ENCODE data around the gene UBQLN1.
A peak's percentile ranks its signal among the peaks of the same experiment; 100 is the strongest.
"Not testable (repeated sequence)": the region's sequence is repeated elsewhere in the genome, so short reads cannot be mapped to it uniquely, and the experiment has no call there.

UBQLN1 gene
- long read RNA-seq, donor 1, full-length matches to known transcripts: 23 of 37 reads
- long read RNA-seq, donor 1, partial matches to known transcripts: 14 of 37 reads
- long read RNA-seq, donor 1, other reads (novel, unspliced or antisense): 0 of 37 reads
- long read RNA-seq, donor 2, full-length matches to known transcripts: 15 of 21 reads
- long read RNA-seq, donor 2, partial matches to known transcripts: 6 of 21 reads
- long read RNA-seq, donor 2, other reads (novel, unspliced or antisense): 0 of 21 reads
- long read RNA-seq, donor 3, full-length matches to known transcripts: 14 of 19 reads
- long read RNA-seq, donor 3, partial matches to known transcripts: 5 of 19 reads
- long read RNA-seq, donor 3, other reads (novel, unspliced or antisense): 0 of 19 reads
- long read RNA-seq, donor 4, full-length matches to known transcripts: 14 of 32 reads
- long read RNA-seq, donor 4, partial matches to known transcripts: 18 of 32 reads
- long read RNA-seq, donor 4, other reads (novel, unspliced or antisense): 0 of 32 reads
- long read RNA-seq, donor 5, full-length matches to known transcripts: 19 of 42 reads
- long read RNA-seq, donor 5, partial matches to known transcripts: 23 of 42 reads
- long read RNA-seq, donor 5, other reads (novel, unspliced or antisense): 0 of 42 reads
- long read RNA-seq, donor 6, full-length matches to known transcripts: 15 of 52 reads
- long read RNA-seq, donor 6, partial matches to known transcripts: 37 of 52 reads
- long read RNA-seq, donor 6, other reads (novel, unspliced or antisense): 0 of 52 reads
- long read RNA-seq, donor 7, full-length matches to known transcripts: 17 of 96 reads
- long read RNA-seq, donor 7, partial matches to known transcripts: 79 of 96 reads
- long read RNA-seq, donor 7, other reads (novel, unspliced or antisense): 0 of 96 reads
- long read RNA-seq, donor 8, full-length matches to known transcripts: 16 of 16 reads
- long read RNA-seq, donor 8, partial matches to known transcripts: 0 of 16 reads
- long read RNA-seq, donor 8, other reads (novel, unspliced or antisense): 0 of 16 reads

DNA sequence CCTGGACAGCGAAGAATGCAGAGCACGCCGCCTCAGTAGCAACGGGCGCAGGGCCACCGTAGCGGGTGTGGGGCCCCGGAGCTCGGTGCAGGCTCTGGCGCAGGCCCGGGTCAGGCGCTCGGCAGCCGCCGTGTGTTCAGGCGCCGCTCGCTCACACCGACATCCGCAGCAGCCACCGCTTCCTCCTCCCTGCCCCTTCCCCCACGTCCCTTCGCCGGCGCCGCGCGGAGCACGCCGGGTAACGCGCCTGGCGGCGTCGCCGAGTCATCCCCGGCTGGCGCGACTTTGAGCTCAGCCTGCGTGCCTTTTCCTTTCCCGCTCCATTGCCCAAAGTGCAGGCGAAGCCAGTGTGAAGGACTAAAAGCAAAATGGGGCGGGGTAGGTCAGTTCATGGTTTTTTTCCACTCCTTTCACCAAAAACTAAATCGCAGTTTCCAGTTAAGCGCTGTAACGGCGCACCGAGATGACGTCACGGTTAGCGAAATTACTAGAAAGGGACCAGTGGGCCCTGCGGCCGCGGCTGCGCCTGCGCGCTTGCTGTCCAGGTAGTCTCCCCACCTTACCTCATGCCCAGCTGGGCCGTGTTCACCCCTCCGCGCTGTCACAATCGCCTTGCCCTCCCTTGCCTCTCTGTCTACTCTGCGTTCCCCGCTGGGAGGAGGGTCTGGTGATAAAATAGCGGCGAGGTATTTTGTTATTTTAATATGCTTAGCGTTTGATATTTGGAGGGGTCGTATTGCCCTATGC, at the start of gene UBQLN1:
UBQLN1 (minus strand) TSS at position 191 of the 747 bp plus-strand sequence. CDS start 279 bp downstream, outside the sequence.
- DNase-seq: peak; percentile 100

DNA sequence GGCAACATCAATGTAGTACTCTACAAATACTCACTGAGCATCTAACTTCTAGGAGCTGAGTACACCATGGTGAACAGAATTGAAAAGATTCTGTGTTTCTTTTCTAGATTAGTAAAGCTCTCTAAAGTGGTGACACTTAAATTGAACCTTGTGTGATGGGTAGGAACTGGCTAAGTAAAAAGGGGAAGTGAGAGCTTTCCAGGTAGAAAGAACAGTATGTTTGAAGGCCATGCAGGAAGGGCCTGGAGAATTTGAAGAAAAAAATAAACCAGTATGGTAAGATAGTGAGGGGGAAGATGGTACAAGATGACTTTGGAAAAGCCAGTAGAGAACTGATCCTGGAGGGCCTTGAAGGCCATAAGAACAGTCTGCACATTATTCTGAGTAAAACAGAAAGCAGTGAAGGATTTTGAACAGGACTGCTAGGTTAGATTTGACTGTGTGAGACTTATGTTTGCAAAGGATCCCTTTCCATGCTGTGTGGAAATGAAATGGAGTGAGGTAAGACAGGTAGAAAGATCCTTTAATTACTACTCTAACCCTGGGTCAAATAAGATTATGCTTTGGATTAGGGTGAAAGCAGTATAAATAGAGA, 46.7 kb upstream of the UBQLN1 start:
- no peak for DNase-seq

DNA sequence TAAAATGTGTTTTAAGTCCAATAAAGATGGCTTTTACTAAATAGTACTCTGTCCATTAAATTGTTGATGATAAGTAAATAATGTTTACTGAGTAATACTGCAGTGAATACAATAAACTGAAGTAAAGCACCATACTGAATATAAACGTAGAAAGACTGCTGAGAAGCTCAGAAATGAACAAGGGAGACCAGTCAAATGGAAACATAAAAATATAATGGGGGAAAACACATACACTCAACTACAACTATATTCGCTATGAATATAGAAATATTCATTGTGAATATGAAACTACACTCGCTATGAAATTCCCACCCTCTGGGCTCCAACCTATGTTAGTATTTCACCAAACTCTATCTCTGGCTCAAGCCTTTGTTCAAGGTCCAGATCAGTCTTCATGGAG, 41.9 kb upstream of the UBQLN1 start:
- no peak for DNase-seq

DNA sequence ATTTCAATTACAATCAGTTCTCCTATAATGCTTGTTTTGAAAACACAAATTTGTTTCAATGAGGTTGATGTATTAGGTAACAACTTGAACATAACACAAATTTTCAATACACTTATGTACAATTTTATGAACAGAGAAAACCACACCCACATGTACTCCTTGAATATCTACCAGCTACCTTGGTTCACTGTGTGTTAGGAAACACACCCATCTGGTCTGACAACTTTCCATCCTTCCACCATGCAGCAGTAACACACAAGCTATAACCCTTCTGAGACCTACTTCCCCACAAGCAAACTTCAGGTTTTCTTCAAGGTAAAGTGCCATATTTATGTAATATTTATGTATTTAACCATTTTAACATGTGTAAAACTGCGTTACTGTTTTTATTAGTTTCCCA, 36.4 kb upstream of the UBQLN1 start:
- DNase-seq: no peak

DNA sequence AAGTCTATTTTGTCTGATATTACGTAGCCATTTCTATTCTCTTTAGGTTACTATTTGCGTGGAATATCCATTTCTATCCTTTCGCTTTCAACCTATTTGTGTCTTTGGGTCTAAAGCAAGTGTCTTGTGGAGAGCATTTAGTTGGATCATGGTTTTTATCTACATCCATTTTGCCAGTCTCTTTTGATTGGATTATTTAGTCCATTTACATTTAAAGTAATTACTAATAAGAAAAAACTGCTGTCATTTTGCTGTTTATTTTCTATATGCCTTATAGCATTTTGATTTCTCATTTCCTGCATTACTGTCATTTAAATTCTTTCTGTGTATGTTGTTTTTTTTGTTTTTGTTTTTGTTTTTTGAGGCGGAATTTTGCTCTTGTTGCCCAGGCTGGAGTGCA, 26.0 kb upstream of the UBQLN1 start:
- DNase-seq: no peak

DNA sequence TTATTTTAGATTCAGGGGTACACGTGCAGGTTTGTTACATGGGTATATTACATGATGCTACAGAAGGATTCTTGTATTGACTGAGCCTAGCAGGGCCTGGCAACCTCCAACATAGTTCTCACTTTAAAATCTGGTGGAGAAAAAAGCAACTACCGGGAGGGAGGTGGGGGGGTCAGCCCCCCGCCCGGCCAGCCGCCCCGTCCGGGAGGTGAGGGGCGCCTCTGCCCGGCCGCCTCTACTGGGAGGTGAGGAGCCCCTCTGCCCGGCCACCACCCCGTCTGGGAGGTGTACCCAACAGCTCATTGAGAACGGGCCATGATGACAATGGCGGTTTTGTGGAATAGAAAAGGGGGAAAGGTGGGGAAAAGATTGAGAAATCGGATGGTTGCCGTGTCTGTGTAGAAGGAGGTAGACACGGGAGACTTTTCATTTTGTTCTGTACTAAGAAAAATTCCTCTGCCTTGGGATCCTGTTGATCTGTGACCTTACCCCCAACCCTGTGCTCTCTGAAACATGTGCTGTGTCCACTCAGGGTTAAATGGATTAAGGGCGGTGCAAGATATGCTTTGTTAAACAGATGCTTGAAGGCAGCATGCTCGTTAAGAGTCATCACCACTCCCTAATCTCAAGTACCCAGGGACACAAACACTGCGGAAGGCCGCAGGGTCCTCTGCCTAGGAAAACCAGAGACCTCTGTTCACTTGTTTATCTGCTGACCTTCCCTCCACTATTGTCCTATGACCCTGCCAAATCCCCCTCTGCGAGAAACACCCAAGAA, 21.0 kb upstream of the UBQLN1 start:
- DNase-seq: not testable (repeated sequence)

DNA sequence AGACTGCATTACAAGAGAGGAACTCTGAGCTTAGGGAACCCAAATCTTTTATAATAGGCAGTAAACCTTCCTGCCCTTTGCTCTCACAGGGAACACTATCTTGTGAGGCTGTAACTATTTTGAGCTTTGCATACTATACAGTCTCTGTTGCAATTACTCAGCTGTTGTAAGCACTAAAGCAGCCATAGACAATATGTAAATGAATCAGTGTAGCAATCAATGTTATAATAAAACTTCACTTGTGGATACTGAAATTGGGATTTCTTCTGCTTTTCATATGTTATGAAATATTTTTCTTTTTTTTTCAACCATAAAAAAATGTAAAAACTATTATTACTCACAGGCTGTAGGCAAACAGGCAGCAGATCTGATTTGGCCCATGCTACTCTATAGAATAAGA, 16.7 kb upstream of the UBQLN1 start:
- no peak for DNase-seq

DNA sequence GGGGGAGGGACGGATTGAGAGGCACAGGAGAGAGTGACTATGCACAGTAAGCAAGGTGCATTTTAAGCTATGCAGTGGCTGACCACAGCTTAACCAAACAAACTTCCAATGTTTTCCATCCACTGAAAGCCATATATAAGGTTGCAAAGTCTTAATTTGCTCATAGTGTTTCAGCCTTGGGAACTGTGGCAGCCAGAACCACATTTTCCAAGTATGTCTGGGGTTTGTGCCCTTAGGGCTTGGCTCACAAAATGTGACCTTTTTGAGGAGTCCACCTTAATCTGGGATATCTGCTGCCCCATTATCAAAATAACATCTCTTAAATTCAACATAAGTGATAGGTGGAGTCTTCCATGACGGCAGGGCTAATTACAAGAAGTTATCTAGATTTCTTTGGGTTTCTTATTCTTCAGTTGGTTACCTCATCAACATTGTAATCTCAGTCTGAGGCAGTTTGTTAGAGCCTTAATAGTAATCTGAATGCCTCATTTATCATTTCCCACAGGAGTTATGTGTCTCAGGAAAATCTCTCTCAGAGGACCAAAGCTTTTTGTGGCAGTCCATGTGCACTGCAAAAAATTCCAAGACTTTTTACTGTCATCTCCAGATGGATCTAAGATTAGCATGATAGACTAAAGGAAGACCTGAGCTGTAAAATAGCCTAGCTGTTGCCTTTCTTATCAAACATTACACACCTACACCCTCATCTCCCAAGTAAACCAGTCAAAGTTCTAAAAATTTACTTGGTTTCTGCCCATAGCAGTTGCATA, 15.2 kb upstream of the UBQLN1 start:
- no peak for DNase-seq

DNA sequence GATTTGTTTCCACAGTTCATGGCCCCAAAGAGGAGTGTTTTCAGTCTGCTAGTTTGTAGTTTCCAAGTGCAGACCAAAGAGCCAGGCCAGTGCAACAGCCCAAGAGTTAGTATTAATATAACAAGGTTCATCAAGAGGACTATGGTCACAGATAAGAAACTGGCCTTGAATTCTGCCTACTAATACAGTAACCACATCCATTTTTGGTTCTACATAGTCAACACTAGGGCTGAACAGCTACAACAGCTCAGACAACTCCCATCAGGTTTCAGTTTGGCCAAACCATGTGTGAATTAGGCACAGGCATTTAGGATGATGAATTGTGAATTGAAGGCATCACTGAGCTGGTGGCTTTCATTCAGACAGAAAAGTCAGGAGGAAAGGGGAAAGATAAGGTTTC, 13.8 kb upstream of the UBQLN1 start:
- DNase-seq: no peak

DNA sequence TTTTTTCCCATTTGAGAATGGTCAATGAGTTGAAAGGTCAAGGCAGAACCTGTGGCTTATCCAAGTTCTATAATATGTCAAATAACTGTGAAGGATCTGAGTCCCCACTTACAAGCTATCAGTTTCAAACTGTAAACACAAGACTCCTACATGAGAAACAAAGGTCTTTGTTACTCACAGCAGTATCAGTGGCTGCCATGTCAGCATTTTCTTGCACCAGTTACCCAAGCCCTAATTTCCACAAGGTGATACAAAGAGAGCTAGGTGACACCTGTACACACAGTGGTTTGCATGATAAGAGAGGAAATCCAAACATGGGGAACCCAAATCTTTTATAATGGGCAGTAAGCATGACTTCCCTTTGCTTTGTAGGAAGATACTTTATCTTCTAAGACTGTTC, 8.0 kb upstream of the UBQLN1 start:
- DNase-seq: no peak

DNA sequence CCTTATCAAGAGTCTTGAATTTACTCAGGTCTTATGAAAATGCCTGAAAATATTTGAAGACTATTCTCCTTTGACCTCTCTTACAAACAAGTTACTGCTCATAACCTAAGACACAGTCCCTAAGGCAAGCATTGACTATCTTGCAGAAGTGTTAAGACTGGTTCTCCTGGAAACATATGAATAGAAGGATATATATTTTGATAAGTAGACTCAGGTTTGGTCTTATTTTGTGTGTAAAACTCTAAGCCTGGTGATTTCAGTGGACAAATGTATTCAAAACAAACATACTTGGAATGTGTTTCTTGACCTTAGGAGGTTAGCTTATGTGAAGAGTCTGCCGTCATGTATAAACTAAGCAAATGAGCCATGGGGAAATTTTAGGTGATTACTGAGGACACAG, 7.5 kb upstream of the UBQLN1 start:
- DNase-seq: no peak

DNA sequence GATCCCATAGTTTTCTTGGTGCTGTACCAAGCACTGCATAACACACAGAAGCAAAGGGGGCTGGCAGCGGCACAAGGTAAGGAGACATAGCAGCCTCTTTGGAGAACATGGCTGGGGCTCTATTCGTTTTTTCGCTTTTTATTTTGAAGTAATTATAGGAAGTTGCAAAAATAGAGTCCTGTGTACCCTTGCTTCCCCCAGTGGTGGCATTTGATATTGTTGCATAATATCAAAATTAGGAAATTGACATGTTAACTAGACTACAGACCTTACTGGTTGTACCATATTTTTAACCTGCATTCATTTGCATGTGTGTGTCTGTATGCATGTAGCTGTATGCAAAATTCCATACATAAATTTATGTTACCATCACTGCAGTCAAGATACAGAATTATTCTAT, 6.6 kb upstream of the UBQLN1 start:
- DNase-seq: no peak

DNA sequence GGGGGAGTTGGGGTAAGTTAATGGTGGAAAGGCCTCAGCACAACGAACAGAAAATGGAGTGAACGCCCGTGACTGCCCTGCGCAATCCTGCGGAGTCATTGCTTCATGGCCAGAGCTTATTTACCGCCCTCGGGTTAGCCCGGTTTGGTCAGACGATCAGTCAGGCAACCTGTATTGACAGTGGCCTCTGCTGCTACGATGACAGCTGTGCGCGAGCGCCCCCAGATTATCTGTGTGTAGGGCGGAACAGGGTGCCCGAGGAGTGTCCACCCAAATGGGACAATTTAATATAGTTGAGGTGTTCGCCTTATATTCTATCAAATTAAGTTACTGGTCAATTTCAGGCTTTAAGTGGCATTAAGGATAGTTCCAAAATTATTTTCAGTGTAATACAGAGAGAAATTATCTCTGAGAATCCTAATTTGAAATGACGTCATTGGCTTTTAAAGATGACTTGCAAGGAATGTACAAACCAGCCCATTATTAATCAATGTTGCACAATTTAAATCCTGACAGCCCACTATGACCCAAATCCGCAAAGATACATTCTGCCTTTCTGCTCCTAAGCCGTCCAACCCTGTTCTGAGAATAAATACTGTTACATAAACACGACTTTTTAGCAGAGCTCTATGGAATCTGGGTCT, 879 bp upstream of the UBQLN1 start:
- DNase-seq: no peak

DNA sequence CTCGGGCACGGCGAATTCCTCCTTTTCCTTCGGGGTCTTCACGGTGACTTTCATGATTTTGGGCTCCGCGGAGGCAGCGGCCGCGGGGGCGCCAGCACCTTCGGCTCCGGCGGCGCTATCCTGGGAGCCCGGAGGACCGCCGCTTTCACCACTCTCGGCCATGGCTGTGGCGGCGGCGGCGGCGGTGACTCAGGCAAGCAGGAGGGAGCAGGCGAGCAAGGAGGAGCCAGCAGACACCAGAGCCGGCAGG, 315 bp downstream of the UBQLN1 start:
- peak; percentile 99 for DNase-seq

DNA sequence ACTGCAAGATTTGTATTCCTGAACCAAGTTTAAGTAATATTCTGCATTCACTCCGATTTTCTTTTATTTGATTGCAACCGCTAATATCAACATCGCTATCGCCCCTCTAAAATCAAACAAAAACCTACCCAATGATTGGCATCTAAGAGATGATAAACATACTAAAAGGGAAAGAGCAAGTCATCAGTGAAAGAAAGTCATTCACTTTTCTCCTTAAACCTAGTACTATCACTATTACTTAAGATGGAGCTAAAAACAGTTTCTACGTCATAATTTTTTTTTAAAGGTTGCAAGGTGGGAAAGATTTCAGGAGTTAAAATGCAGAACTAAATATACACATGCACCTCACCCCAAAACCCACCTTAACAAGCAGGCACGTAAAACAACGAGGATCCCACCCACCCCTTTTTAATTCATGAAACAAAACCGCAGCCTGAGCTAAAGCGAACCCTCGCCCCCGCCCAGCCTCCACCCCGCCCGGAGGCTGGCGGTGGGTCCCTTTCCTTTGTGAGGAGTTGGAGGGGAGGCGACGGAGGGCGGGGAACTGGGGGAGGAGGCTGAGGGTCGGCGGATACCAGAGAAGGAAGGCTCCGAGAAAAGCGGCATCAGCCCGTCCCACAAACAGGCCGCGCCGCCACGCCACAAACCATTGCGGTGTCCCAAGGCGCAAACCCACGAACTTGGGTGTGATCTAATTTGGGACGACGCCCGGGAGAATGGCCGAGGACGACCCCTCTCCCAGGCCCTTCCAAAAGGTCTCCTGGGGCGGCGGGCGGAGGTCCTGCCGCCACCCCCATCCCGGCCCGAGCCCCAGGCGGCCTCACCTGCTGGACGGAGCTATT, 861 bp downstream of the UBQLN1 start:
- DNase-seq: peak; percentile 4

DNA sequence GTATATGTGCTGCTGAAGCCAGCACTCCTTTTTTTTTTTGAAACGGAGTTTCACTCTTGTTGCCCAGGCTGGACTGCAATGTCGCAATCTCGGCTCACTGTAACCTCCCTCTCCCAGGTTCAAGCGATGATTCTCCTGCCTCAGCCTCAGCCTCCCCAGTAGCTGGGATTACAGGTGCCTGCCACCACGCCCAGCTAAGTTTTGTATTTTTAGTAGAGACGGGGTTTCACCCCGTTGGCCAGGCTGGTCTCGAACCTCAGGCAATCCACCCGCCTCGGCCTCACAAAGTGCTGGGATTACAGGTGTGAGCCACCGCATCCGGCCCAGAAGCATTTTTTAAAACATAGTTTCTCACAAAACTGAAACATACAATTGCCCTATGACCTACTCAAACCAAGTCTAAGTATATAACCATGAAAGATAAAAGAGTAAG, 2.5 kb downstream of the UBQLN1 start:
- not testable (repeated sequence) for DNase-seq

DNA sequence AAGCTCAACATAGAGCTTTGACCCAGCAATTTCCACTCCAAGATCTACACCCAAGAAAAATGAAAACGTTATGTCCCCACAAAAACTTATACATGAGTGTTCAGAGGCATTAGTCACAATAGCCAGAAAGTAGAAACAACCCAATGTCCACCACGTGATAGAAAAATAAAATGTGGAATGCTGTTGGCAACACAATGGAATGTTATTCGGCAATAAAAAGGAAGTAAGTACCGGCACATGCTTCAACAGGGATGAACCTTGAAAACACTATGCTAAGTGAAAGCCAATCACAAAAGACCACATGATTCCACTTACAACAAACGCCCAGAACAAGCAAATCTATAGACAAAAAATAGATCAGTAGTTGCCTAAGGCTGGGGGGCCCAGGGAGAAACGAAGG, 6.0 kb downstream of the UBQLN1 start:
- no peak for DNase-seq

DNA sequence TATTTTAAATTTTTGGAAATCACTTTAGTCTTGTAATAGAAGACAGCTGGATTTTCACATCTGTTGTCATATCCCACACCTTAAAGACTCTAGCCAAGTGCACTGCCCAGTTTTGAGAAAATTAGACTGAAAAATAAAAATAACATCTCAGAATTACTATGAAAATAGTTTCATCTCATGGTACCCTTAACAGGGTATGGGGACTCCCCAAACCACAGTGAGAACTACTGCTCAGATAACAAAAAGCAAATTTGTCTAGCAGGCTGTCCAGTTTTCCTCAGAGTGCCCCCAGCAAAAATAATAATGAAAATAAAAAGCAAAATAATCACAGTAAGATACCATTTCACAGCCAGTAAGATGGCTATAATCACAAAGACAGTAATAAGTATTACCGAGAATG, 6.5 kb downstream of the UBQLN1 start:
- no peak for DNase-seq

DNA sequence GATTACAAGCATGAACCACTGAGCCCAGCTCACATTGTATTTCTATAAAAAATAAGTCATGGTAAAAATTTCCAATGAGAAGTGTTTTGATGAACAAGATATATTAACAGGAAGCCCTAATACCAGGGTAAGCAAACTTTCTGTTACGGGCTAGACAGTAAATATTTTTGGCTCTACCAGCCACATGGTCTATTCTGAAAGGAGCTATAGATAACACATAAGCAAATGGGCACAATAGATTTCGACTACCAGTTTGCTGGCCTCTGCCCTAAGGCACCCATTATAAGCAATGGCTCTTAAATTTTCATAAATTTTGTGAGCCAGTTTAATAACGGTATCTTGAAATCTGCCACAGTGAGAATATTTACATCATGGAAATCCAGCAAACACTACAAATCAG, 8.1 kb downstream of the UBQLN1 start:
- DNase-seq: no peak

Data from right kidney (tissue), 9 donors.